G401 (cell line): Measurements from ENCODE around the gene KIAA1755. TPM values are rescaled to one million over a fixed set of nuclear protein-coding genes. Genes with fewer than 3 reads are reported as not detected.

Source experiments
- DNase-seq: peaks from one replicate; pipeline ENCODE4 v3.0.0-alpha.2; 2015; ENCODE audit warnings: low spot score
- in situ Hi-C: cut with HindIII; loops from 2 replicates; pipeline ENCODE4 v1.10.0; 2016; ENCODE audit warnings: low sequenced_read_pairs, mixed read lengths
- total RNA-seq: library from RNA; depleted of rRNA; stranded (reverse); fragments of >200 nt; shearing (Covaris generic); gene quantifications from 2 replicates; pipeline ENCODE4 v1.2.3, GENCODE V29; 2014

The KIAA1755 gene
- total RNA-seq, 1 experiment from 2014 or later, result not detected

- in situ Hi-C loops, result no loop called here
- no peak for DNase-seq
Measured at GRCh38 chr20:38246357-38247165, 14.0 kb downstream of the KIAA1755 start.

GRCh38 chr20:38245753-38246152 lies 14.8 kb downstream of the KIAA1755 start:
- in situ Hi-C loops, result no loop called here
- no peak for DNase-seq

GRCh38 chr20:38243709-38244020 lies 16.9 kb downstream of the KIAA1755 start:
- in situ Hi-C loops, result no loop called here
- DNase-seq, result no peak

- no peak for DNase-seq
- in situ Hi-C loops, result no loop called here
Measured at GRCh38 chr20:38242848-38243708, 17.5 kb downstream of the KIAA1755 start.

- in situ Hi-C loops, result no loop called here
- DNase-seq, result no peak
Measured at GRCh38 chr20:38241201-38241600, 19.3 kb downstream of the KIAA1755 start.

- in situ Hi-C loops, result no loop called here
- DNase-seq, result no peak
Measured at GRCh38 chr20:38239441-38239840, 21.1 kb downstream of the KIAA1755 start.

GRCh38 chr20:38238829-38239228 lies 21.7 kb downstream of the KIAA1755 start:
- in situ Hi-C loops, result no loop called here
- DNase-seq, result no peak

GRCh38 chr20:38237381-38237780 lies 23.2 kb downstream of the KIAA1755 start:
- no peak for DNase-seq
- in situ Hi-C loops, result no loop called here

DNA sequence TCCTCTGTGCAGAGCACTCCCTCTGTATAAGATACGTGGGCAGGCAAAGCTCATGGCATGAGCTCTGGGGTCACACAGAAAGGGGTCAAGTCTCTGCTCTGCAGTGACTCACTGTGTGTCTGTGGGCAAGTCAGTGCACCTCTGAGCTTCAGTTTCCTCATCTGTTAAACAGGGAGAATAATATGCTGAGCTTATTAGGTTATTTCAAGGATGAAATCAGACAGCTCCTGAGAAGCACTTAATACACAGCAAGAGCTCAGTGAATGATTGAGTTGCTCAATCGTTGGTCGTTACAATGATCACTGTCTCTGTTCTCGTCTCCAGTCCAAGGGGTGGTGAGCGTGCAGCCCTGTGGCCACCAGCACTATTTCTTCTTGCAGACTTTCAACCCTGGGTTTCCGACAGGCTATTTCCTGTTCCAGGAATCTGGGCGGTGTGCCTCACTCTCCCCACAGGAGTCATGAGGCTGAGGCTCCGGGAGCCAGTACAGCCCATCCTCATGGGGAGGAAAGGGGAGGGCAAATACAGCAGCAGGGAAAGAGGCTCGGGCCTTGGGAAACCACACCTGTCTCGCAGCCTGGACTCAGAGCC lies 28.9 kb downstream of the KIAA1755 start:
- in situ Hi-C loops, result no loop called here
- DNase-seq, result no peak

- in situ Hi-C loops, result no loop called here
- no peak for DNase-seq
Measured at GRCh38 chr20:38230957-38231526, 29.5 kb downstream of the KIAA1755 start.

GRCh38 chr20:38230253-38230551 lies 30.3 kb downstream of the KIAA1755 start:
- DNase-seq, result no peak
- in situ Hi-C loops, result no loop called here

DNA sequence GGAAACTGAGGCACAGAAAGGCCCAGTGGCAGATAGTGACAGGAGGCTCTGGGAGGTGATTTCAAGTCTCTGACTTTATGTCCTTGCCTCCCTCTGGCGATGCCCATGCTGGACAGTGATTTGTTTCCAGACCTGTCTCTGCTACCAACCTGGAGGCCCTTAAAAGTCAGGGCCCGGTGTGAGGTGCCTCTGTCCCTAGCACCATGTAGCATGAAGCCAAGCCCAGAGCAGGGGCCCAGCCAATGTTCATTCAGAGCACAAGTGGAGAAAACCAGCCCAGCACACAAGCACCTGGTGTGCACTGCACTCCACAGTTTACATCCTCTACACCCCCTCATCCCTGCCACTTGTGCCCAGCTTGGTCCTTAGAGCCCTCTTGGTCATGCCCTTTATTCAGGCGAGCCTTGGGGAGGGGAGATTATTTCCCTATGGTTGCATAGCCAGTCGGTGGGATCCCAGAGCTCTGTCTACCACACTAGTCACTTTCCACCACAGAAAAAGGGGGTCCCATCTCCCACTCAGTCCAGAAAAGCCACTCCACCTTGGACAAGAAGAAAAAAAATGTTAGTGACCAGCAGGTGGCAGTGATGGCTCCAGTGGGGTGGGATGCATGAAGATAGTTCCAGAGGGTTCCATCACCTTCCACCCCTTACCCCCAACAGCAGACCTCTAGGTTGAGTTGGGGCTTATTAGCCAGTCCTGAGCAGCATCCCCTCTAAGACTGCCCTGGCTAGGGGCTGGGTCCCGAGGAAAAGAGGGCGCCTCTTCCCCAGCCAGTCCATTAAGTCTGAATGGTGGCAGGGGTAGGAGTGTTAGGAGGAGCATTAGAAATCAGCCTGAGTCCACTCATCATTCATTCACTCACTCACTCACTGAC lies 30.9 kb downstream of the KIAA1755 start:
- DNase-seq, result no peak
- in situ Hi-C loops, result no loop called here

DNA sequence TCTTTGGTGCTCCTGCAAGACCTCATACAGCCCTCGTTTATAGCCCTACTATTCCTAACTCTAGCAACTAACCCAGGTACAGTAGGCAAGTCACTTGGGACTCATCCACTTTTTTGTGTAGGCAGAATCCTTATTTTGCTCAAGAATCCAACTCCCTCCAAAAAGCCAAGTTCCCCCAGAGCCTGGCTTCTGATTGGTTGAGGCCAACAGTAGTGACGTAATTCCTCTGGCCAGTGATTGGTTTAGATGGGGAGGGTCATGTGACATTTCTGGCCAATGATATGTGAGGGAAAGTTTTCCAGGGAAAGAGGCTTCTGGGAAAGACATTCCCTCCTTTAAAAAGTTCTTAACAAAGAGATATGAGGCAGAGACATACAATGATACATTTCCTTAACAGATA lies 32.1 kb downstream of the KIAA1755 start:
- DNase-seq, result no peak
- in situ Hi-C loops, result no loop called here

DNA sequence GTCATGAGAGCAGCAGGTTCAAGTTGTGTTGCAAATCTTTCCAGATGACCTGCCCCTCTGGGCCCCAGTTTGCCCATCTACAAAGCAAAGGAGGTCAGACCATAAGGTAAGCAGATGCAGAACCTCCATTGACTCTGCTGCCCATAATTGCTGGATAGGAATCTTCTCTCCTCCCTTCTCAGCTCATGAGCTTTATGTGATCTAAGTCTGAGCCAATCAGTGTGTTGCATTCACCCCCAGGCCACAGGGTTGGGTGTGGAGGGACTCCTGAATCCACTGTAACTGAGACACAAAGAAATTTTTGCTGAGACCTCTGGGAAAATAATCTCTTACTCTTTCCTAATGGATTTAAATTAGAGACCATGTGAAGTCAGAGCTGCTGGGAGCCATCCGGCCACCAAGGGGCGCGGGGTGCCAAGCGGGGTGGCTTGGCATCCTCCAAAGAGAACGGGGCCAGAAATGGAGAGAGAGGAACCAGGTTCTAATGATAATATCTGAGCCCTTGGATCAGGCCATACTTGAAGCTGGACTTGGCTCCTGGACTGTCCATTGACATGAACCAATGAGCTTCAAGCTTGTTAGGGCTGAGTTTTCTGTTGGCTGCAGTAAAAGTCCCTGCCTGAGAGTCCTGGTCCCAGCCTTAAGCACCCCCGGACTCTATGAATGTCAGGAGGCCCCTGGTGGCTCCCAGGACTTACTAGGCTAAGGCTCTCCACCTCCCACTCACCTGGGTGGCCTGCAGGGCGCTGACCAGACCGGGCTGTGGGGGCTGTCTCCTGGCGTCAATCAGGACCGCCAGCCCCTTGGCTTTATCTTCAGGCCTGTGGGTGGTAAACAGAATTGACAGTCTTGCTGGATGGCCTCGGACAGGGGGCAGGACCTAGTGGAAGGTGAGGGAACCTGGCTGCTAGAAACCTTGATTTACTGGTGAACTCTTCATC lies 32.8 kb downstream of the KIAA1755 start:
- DNase-seq, result no peak
- in situ Hi-C loops, result no loop called here

DNA sequence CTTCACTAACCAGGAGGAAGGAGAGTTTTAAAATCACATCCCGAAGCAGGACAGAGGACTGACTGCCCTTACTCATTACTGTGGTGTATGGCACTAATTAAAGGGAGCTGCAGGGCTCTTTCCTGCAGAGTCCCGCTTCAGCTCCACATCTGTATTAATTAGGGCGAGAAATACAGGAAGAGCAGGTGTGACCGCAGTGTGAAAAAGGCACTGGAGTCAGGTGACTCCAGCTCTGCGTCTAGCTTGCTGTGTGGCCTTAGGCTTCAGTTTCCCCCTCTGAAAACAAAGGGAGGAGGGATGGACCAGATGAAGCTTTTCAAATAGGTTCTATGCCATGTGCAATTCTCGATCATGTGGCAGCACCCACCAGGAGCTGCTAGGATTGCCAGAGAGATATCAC lies 34.0 kb downstream of the KIAA1755 start:
- DNase-seq, result no peak
- in situ Hi-C loops, result no loop called here

DNA sequence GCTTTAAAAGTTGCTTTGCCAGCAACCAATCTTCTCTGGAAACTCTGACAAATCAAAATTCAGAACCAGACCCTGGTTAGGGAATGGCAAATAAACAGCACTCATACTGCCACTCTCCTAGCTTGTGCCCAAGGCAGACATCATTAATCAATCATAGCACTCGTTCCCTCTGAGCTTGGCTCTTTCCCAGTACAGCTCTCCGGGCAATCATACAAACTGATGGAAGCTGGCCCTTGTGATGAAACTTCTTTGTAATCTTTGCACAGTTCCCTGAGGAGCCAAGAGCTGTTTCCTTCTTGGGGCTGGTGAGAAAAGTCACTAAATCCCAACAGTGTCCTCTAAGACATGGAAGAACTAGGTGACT lies 34.7 kb downstream of the KIAA1755 start:
- DNase-seq, result no peak
- in situ Hi-C loops, result no loop called here

DNA sequence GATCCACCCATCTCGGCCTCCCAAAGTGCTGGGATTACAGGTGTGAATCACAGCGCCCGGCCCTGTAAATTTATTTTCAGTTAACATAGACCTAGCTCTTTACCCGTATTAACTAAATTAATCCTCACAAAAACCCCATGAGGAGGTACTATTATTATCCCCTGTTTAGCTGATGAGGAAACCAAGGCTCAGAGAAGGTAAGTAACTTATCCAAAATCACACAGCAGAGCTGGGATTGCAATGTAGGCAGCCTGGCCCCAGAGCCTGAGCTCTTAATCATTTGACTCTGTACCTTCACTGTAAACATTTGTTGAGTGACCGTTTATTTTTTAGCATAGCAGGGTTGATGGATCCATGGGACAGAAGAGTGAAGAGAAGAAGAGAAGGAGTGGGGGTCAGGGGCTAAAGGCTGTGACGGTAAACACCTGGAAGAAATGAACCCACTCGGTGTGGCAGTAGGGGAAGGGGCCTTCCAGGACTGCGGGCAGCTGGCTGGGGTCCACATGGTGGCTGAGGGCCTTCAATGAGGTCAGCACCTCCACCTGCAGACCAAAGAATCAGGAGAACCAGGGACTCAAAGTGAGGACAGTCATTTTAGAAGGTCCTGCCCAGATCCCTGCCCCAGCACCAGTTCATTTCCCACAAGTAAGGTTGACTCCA lies 35.2 kb downstream of the KIAA1755 start:
- in situ Hi-C loops, result no loop called here
- no peak for DNase-seq

DNA sequence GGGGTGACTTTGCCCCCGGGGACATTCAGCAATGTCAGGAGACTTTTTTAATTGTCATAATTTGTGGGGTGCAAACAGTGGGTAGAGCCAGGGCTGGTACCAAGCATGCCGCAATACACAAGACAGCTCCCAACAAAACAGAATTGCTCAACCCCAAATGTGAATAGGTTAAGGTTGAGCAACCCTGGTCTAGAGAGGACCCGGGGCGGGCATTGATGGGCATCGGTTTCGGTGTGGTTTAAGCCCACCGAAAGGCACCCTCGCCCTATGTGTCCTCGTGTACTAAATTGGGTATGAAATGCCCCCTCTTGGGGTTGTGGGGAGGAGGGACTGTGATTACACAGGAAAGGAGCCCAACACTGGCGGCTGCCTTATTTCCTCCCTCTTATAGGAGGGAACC lies 36.0 kb downstream of the KIAA1755 start:
- in situ Hi-C loops, result no loop called here
- no peak for DNase-seq
